Karpas-422 (cell line): ENCODE results near the gene DAAM2. TPM values are rescaled to one million over a fixed set of nuclear protein-coding genes. Genes with fewer than 3 reads are reported as not detected.

Experiments
- DNase-seq: peaks from one replicate; pipeline ENCODE4 v3.0.0-alpha.2; 2015
- H2AFZ ChIP-seq: fragments of 200-600 bp; sonication (generic); 2 replicates; pipeline ENCODE4 v1.6.1; 2014; ENCODE audit warnings: antibody characterized with exemption, low read length, mixed read lengths
- H3K27ac ChIP-seq: fragments of 200-600 bp; sonication (generic); 2 replicates; pipeline ENCODE4 v1.5.1; 2014; ENCODE audit warnings: mild to moderate bottlenecking, low read length, moderate library complexity
- H3K27me3 ChIP-seq: fragments of 200-600 bp; sonication (generic); 2 replicates; pipeline ENCODE4 v1.6.1; 2014; ENCODE audit warnings: low read length, mixed read lengths
- H3K36me3 ChIP-seq: fragments of 200-600 bp; sonication (generic); 2 replicates; pipeline ENCODE4 v1.6.1; 2014; ENCODE audit warnings: low read length, mixed read lengths; ENCODE audit not compliant: insufficient read depth
- H3K4me1 ChIP-seq: fragments of 200-600 bp; sonication (generic); 2 replicates; pipeline ENCODE4 v1.6.1; 2014; ENCODE audit warnings: mild to moderate bottlenecking, low read length, mixed read lengths
- H3K4me2 ChIP-seq: fragments of 200-600 bp; sonication (generic); 2 replicates; pipeline ENCODE4 v1.6.1; 2014; ENCODE audit warnings: low read length, low read depth, mild to moderate bottlenecking; ENCODE audit not compliant: poor library complexity, severe bottlenecking
- H3K4me3 ChIP-seq: fragments of 200-600 bp; sonication (generic); 2 replicates; pipeline ENCODE4 v1.5.1; 2014; ENCODE audit warnings: mild to moderate bottlenecking, antibody characterized with exemption, low read length, mixed read lengths
- H3K79me2 ChIP-seq: fragments of 200-600 bp; sonication (generic); 2 replicates; pipeline ENCODE4 v1.6.1; 2014; ENCODE audit warnings: mild to moderate bottlenecking, low read length, mixed read lengths
- H3K9ac ChIP-seq: fragments of 200-600 bp; sonication (generic); 2 replicates; pipeline ENCODE4 v1.6.0; 2014; ENCODE audit warnings: low read length
- H3K9me2 ChIP-seq: fragments of 200-600 bp; sonication (generic), shearing (Covaris generic); replicated peaks from 2 replicates; pipeline ENCODE4 v1.6.0; 2014; ENCODE audit warnings: mild to moderate bottlenecking, low read length, moderate library complexity; ENCODE audit not compliant: insufficient read depth
- H3K9me3 ChIP-seq: fragments of 300-700, 200-600 bp; sonication (generic); 2 replicates; pipeline ENCODE4 v1.6.1; 2014; ENCODE audit warnings: low read length, mixed read lengths
- H4K20me1 ChIP-seq: fragments of 200-600 bp; sonication (generic); 2 replicates; pipeline ENCODE4 v1.6.1; 2014; ENCODE audit warnings: mild to moderate bottlenecking, antibody characterized with exemption, low read length, low read depth; ENCODE audit not compliant: insufficient read depth
- total RNA-seq: library from RNA; depleted of rRNA; stranded (reverse); fragments of >200 nt; shearing (Covaris generic); gene quantifications from 2 replicates; pipeline ENCODE4 v1.2.3, GENCODE V29; 2014; ENCODE audit warnings: low replicate concordance

The DAAM2 gene
- total RNA-seq, 1 experiment from 2014 or later = not detected

DNA sequence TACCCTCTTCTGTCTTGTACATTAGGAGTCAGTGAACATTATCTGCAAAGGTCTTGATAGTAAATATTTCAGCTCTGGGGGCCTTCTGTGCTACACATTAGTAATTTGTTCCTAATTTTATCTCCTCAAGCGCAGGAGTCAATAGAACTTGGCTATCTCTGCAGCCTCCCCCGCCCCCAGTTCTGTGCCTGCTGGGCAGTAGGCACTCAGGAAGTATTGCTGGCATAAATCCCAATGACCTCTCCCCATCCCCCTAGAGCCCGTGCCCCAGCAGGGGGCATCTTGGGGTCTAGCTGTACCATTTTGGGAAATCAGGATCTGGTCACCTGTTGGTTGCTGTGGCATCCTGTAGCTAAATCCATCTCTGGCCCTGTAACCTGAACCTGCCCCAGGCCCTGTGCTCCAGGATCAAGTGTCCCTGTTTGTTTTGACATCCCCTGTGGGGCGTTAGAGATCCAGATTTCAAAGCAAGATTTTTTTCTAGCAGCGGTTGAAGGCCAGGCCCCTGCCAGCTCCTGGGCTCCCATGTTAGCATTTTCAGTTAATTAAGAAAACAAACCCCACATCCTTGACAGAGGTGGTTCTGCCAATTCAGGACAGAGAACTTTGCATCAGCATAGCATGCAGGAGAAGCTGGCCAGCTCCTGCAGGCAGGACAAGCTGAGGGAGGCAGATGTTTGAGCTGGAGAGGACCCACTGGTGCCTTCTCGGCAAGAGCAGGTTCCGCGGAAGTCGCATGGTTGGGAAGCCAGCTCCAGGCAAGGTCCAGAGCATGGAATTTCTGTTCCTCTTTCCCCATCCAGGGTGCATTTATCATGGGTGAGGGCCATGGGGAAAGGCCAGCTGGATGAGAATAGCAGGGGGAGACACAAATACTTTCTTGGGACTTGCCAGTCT, 32.1 kb downstream of the DAAM2 start:
- no peak overlapping the region for H3K27ac ChIP-seq
- H3K9me2 ChIP-seq = no peaks in the 10 kb centered on the region
- no peaks in the 10 kb centered on the region for H3K4me1 ChIP-seq
- no peak for DNase-seq
- H3K36me3 ChIP-seq = no peaks in the 10 kb centered on the region
- H3K9me3 ChIP-seq = no peaks in the 10 kb centered on the region
- H4K20me1 ChIP-seq = no peaks in the 10 kb centered on the region
- H3K4me2 ChIP-seq = no peak overlapping the region
- no peak overlapping the region for H3K9ac ChIP-seq
- no peak overlapping the region for H3K4me3 ChIP-seq
- H3K79me2 ChIP-seq = no peaks in the 10 kb centered on the region
- no peaks in the 10 kb centered on the region for H3K27me3 ChIP-seq
- H2AFZ ChIP-seq = no peak overlapping the region

- H3K27me3 ChIP-seq = no peaks in the 10 kb centered on the region
- H3K27ac ChIP-seq = no peak overlapping the region
- H3K4me3 ChIP-seq = no peak overlapping the region
- H3K4me2 ChIP-seq = no peak overlapping the region
- no peaks in the 10 kb centered on the region for H4K20me1 ChIP-seq
- H3K4me1 ChIP-seq = no peaks in the 10 kb centered on the region
- no peaks in the 10 kb centered on the region for H3K9me2 ChIP-seq
- H3K9me3 ChIP-seq = no peaks in the 10 kb centered on the region
- H2AFZ ChIP-seq = no peak overlapping the region
- no peak for DNase-seq
- H3K36me3 ChIP-seq = no peaks in the 10 kb centered on the region
- no peaks in the 10 kb centered on the region for H3K79me2 ChIP-seq
- H3K9ac ChIP-seq = no peak overlapping the region
These were observed 37.2 kb downstream of the DAAM2 start for GRCh38 chr6:39829331-39829730.

GRCh38 chr6:39830444-39830843, 38.3 kb downstream of the DAAM2 start:
- Histone ChIP-seq H3K36me3 (no peaks in the 10 kb centered on the region), H3K79me2 (no peaks in the 10 kb centered on the region), H3K9me3 (no peaks in the 10 kb centered on the region), H3K27me3 (no peaks in the 10 kb centered on the region), H3K4me2 (no peak overlapping the region), H3K9me2 (no peaks in the 10 kb centered on the region), H3K9ac (no peak overlapping the region), H2AFZ (no peak overlapping the region), H3K27ac (no peak overlapping the region), H3K4me3 (no peak overlapping the region), H3K4me1 (no peaks in the 10 kb centered on the region), H4K20me1 (no peaks in the 10 kb centered on the region)
- DNase-seq = no peak

- no peak overlapping the region for H3K27ac ChIP-seq
These were observed 39.5 kb downstream of the DAAM2 start for GRCh38 chr6:39831701-39832100.

GRCh38 chr6:39834278-39834677, 42.1 kb downstream of the DAAM2 start:
- Histone ChIP-seq H3K9ac (no peak overlapping the region), H4K20me1 (no peaks in the 10 kb centered on the region), H3K79me2 (no peaks in the 10 kb centered on the region), H3K4me2 (no peak overlapping the region), H3K27me3 (no peaks in the 10 kb centered on the region), H3K27ac (no peak overlapping the region), H3K9me3 (no peaks in the 10 kb centered on the region), H3K4me3 (no peak overlapping the region), H2AFZ (no peak overlapping the region), H3K36me3 (no peaks in the 10 kb centered on the region), H3K9me2 (no peaks in the 10 kb centered on the region), H3K4me1 (no peaks in the 10 kb centered on the region)
- no peak for DNase-seq

More at GRCh38 chr6:39831701-39832100, 39.5 kb downstream of the DAAM2 start:
- no peaks in the 10 kb centered on the region for H3K36me3 ChIP-seq
- H2AFZ ChIP-seq = no peak overlapping the region
- H3K4me2 ChIP-seq = no peak overlapping the region
- H3K4me3 ChIP-seq = no peak overlapping the region
- H4K20me1 ChIP-seq = no peaks in the 10 kb centered on the region
- H3K27me3 ChIP-seq = no peaks in the 10 kb centered on the region
- no peak overlapping the region for H3K9ac ChIP-seq
- H3K9me3 ChIP-seq = no peaks in the 10 kb centered on the region
- H3K79me2 ChIP-seq = no peaks in the 10 kb centered on the region
- no peaks in the 10 kb centered on the region for H3K4me1 ChIP-seq
- no peaks in the 10 kb centered on the region for H3K9me2 ChIP-seq
- no peak for DNase-seq

- Histone ChIP-seq H3K4me2 (no peak overlapping the region), H3K9ac (no peak overlapping the region), H3K4me3 (no peak overlapping the region), H2AFZ (no peak overlapping the region), H3K79me2 (no peaks in the 10 kb centered on the region), H3K4me1 (no peaks in the 10 kb centered on the region), H3K27ac (no peak overlapping the region), H4K20me1 (no peaks in the 10 kb centered on the region), H3K36me3 (no peaks in the 10 kb centered on the region), H3K27me3 (no peaks in the 10 kb centered on the region), H3K9me2 (no peaks in the 10 kb centered on the region), H3K9me3 (no peaks in the 10 kb centered on the region)
- DNase-seq = no peak
These were observed 42.7 kb downstream of the DAAM2 start for GRCh38 chr6:39834866-39835265.

DNA sequence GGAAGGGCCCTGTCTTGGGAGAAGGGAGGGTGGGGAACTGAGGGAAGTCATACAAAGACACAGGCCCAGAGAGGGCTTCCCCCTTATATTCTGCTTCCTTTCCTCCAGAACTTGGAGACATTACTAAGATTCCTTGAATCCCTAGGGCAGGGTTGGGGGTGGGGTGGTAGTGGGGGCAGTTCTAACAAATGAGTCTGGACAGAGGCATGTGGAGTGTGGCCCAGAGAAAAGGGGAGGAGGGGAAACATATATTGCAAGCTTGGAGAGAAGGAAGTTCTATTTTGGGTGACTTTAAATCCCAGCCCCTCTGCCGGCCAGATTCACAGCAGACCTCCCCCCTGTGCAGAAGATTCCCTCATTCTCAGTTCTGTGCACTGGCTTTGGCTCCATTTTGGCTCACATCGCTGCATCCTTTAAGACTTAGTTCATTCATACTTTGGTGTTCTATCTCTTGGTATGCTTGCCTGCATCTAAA, 43.7 kb downstream of the DAAM2 start:
- Histone ChIP-seq H3K4me3 (no peak overlapping the region), H3K9ac (no peak overlapping the region), H3K79me2 (no peaks in the 10 kb centered on the region), H3K27me3 (no peaks in the 10 kb centered on the region), H3K4me2 (no peak overlapping the region), H3K4me1 (no peaks in the 10 kb centered on the region), H3K9me3 (no peaks in the 10 kb centered on the region), H3K36me3 (no peaks in the 10 kb centered on the region), H3K9me2 (no peaks in the 10 kb centered on the region), H2AFZ (no peak overlapping the region), H3K27ac (no peak overlapping the region), H4K20me1 (no peaks in the 10 kb centered on the region)
- DNase-seq = no peak

GRCh38 chr6:39836606-39837005, 44.4 kb downstream of the DAAM2 start:
- Histone ChIP-seq H3K4me1 (no peaks in the 10 kb centered on the region), H3K9ac (no peak overlapping the region), H3K79me2 (no peaks in the 10 kb centered on the region), H3K36me3 (no peaks in the 10 kb centered on the region), H3K27me3 (no peaks in the 10 kb centered on the region), H3K9me2 (no peaks in the 10 kb centered on the region), H4K20me1 (no peaks in the 10 kb centered on the region), H3K27ac (no peak overlapping the region), H3K4me2 (no peak overlapping the region), H3K9me3 (no peaks in the 10 kb centered on the region), H2AFZ (no peak overlapping the region), H3K4me3 (no peak overlapping the region)
- DNase-seq = no peak
